Stomach smooth muscle (tissue), 2 donors: ENCODE results near the gene MEX3B.
"Not testable (repeated sequence)": the region's sequence is repeated elsewhere in the genome, so short reads cannot be mapped to it uniquely, and the experiment has no call there.

Experiments
- H3K27ac ChIP-seq: one replicate; pipeline ENCODE4 v1.7.0; 2013; ENCODE audit warnings: mild to moderate bottlenecking, low read length, inconsistent platforms
- H3K27me3 ChIP-seq, 2 donors: one replicate each; pipeline ENCODE4 v1.7.0; 2013; ENCODE audit warnings: low read length in 2 of 2; ENCODE audit not compliant: insufficient read depth in 2 of 2, control insufficient read depth in 1 of 2
- H3K36me3 ChIP-seq, 2 donors: one replicate each; pipeline ENCODE4 v1.7.0; 2013; ENCODE audit warnings: low read length in 2 of 2; ENCODE audit not compliant: control insufficient read depth in 2 of 2, insufficient read depth in 2 of 2
- H3K4me1 ChIP-seq: one replicate; pipeline ENCODE4 v1.7.0; 2013; ENCODE audit warnings: low read length; ENCODE audit not compliant: control insufficient read depth, insufficient read depth
- H3K4me3 ChIP-seq, 2 donors: one replicate each; pipeline ENCODE4 v1.7.0; 2013; ENCODE audit warnings: low read length in 2 of 2
- H3K9ac ChIP-seq, 2 donors: one replicate each; pipeline ENCODE4 v1.7.0; 2013; ENCODE audit warnings: low read length in 2 of 2, mild to moderate bottlenecking in 1 of 2
- H3K9me3 ChIP-seq, 2 donors: one replicate each; pipeline ENCODE4 v1.7.0; 2013; ENCODE audit warnings: low read length in 2 of 2; ENCODE audit not compliant: control insufficient read depth in 2 of 2
- donor health status: healthy.
- donor health status: Pancreatic carcinoma.

Gene MEX3B

GRCh38 chr15:82036461-82036860, 9.4 kb downstream of the MEX3B start:
- H3K4me1 ChIP-seq = peaks cover 8% of the 10 kb centered on the region
- no peaks in the 10 kb centered on the region for H3K36me3 ChIP-seq
- H3K9me3 ChIP-seq = no peaks in the 10 kb centered on the region
- H3K27me3 ChIP-seq = no peaks in the 10 kb centered on the region
- no peak overlapping the region for H3K4me3 ChIP-seq
- H3K27ac ChIP-seq = no peak overlapping the region
- no peak overlapping the region for H3K9ac ChIP-seq

- Histone ChIP-seq H3K4me3 (no peak overlapping the region), H3K9ac (no peak overlapping the region), H3K4me1 (no peaks in the 10 kb centered on the region), H3K9me3 (no peaks in the 10 kb centered on the region), H3K27ac (no peak overlapping the region), H3K27me3 (no peaks in the 10 kb centered on the region), H3K36me3 (no peaks in the 10 kb centered on the region)
Observed at GRCh38 chr15:82031871-82032270, 13.9 kb downstream of the MEX3B start.

GRCh38 chr15:82030176-82030575, 15.6 kb downstream of the MEX3B start:
- Histone ChIP-seq H3K4me3 (no peak overlapping the region), H3K27ac (no peak overlapping the region), H3K27me3 (no peaks in the 10 kb centered on the region), H3K9me3 (no peaks in the 10 kb centered on the region), H3K36me3 (no peaks in the 10 kb centered on the region), H3K4me1 (no peaks in the 10 kb centered on the region), H3K9ac (no peak overlapping the region)

- H3K27ac ChIP-seq, H3K9me3 ChIP-seq, H3K4me3 ChIP-seq, H3K36me3 ChIP-seq, H3K27me3 ChIP-seq, H3K9ac ChIP-seq, H3K4me1 ChIP-seq: not testable (repeated sequence)
Observed at GRCh38 chr15:82028163-82028562, 17.7 kb downstream of the MEX3B start.

- Histone ChIP-seq H3K36me3 (no peaks in the 10 kb centered on the region), H3K4me1 (peaks cover 3% of the 10 kb centered on the region), H3K27ac (no peak overlapping the region), H3K9ac (no peak overlapping the region), H3K27me3 (no peaks in the 10 kb centered on the region), H3K9me3 (no peaks in the 10 kb centered on the region), H3K4me3 (no peak overlapping the region)
Observed at GRCh38 chr15:82021992-82022391, 23.8 kb downstream of the MEX3B start.

- no peaks in the 10 kb centered on the region for H3K36me3 ChIP-seq
- no peak overlapping the region for H3K4me3 ChIP-seq
- H3K9me3 ChIP-seq = no peaks in the 10 kb centered on the region
- no peak overlapping the region for H3K9ac ChIP-seq
- H3K4me1 ChIP-seq = peaks cover 3% of the 10 kb centered on the region
- H3K27ac ChIP-seq = no peak overlapping the region
- no peaks in the 10 kb centered on the region for H3K27me3 ChIP-seq
Observed at GRCh38 chr15:82020625-82021394, 25.0 kb downstream of the MEX3B start.

GRCh38 chr15:82018201-82018600, 27.6 kb downstream of the MEX3B start:
- H3K4me3 ChIP-seq = no peak overlapping the region
- no peak overlapping the region for H3K27ac ChIP-seq

GRCh38 chr15:82017656-82018055, 28.2 kb downstream of the MEX3B start:
- H3K36me3 ChIP-seq = no peaks in the 10 kb centered on the region
- H3K27me3 ChIP-seq = no peaks in the 10 kb centered on the region
- peaks cover 3% of the 10 kb centered on the region for H3K4me1 ChIP-seq
- H3K9me3 ChIP-seq = no peaks in the 10 kb centered on the region
- H3K9ac ChIP-seq = no peak overlapping the region
- H3K27ac ChIP-seq = no peak overlapping the region
- no peak overlapping the region for H3K4me3 ChIP-seq

More at GRCh38 chr15:82018201-82018600, 27.6 kb downstream of the MEX3B start:
- Histone ChIP-seq H3K4me1 (peaks cover 3% of the 10 kb centered on the region), H3K27me3 (no peaks in the 10 kb centered on the region), H3K9me3 (no peaks in the 10 kb centered on the region), H3K9ac (no peak overlapping the region), H3K36me3 (no peaks in the 10 kb centered on the region)

GRCh38 chr15:82014989-82015388, 30.8 kb downstream of the MEX3B start:
- no peaks in the 10 kb centered on the region for H3K27me3 ChIP-seq
- no peak overlapping the region for H3K9ac ChIP-seq
- H3K4me1 ChIP-seq = no peaks in the 10 kb centered on the region
- no peak overlapping the region for H3K4me3 ChIP-seq
- no peak overlapping the region for H3K27ac ChIP-seq
- no peaks in the 10 kb centered on the region for H3K36me3 ChIP-seq
- H3K9me3 ChIP-seq = no peaks in the 10 kb centered on the region

- Histone ChIP-seq H3K27ac (no peak overlapping the region), H3K9me3 (no peaks in the 10 kb centered on the region), H3K4me1 (no peaks in the 10 kb centered on the region), H3K9ac (no peak overlapping the region), H3K27me3 (no peaks in the 10 kb centered on the region), H3K36me3 (no peaks in the 10 kb centered on the region), H3K4me3 (no peak overlapping the region)
Observed at GRCh38 chr15:82012908-82013307, 32.9 kb downstream of the MEX3B start.

GRCh38 chr15:82005239-82005638, 40.6 kb downstream of the MEX3B start:
- H3K9ac ChIP-seq = no peak overlapping the region
- no peaks in the 10 kb centered on the region for H3K9me3 ChIP-seq
- no peaks in the 10 kb centered on the region for H3K4me1 ChIP-seq
- H3K4me3 ChIP-seq = no peak overlapping the region
- H3K36me3 ChIP-seq = no peaks in the 10 kb centered on the region
- no peaks in the 10 kb centered on the region for H3K27me3 ChIP-seq
- no peak overlapping the region for H3K27ac ChIP-seq
